ENCODE data around the gene SMC5.

- TF ChIP-seq CTCF (IDR thresholded peaks at IDR 0.05; ENCODE audit: insufficient read depth, low read length) (no peak), REST (IDR thresholded peaks at IDR 0.05; ENCODE audit: insufficient replicate concordance, low read depth) (no peak), POLR2AphosphoS5 (IDR thresholded peaks at IDR 0.05; ENCODE audit: low read depth) (no peak)
Measured at GRCh38 chr9:70290626-70291025, 31.8 kb downstream of the SMC5 start.
